K562 (cell line): ENCODE results near the gene HMBS. TPM values are rescaled to one million over a fixed set of nuclear protein-coding genes. Genes with fewer than 3 reads are reported as not detected.

Source experiments
- ASH1L ChIP-seq: fragments of 450-650 bp; IDR thresholded peaks from 2 replicates; pipeline ENCODE4 v1.6.1; 2018; ENCODE audit warnings: borderline replicate concordance, mild to moderate bottlenecking, low read depth; ENCODE audit not compliant: partially characterized antibody
- CBFA2T2 ChIP-seq: fragments of 450-650 bp; conservative IDR thresholded peaks from 2 replicates; pipeline ENCODE4 v1.6.1; 2017; ENCODE audit warnings: mild to moderate bottlenecking
- CTCF ChIP-seq, 3 experiments: IDR thresholded peaks in 2 of 3; conservative IDR thresholded peaks in 1 of 3; 2 replicates each; pipeline ENCODE4 v1.5.1; 2011 to 2012; ENCODE audit warnings: low read length in 3 of 3, mild to moderate bottlenecking in 3 of 3, control low read depth in 2 of 3, improper control_type of control experiment in 1 of 3, inconsistent platforms in 1 of 3, low read depth in 1 of 3, mixed read lengths in 1 of 3, moderate library complexity in 1 of 3; ENCODE audit not compliant: insufficient read depth in 2 of 3
- ELF1 ChIP-seq: fragments of 200-800 bp; sonication (Bioruptor generic); IDR thresholded peaks from 2 replicates; pipeline ENCODE4 v1.6.1; 2016; ENCODE audit warnings: missing genetic modification characterization, missing compliant biosample characterization
- EP400 ChIP-seq: fragments of 450-650 bp; IDR thresholded peaks from 2 replicates; pipeline ENCODE4 v1.6.1; 2017; ENCODE audit warnings: antibody characterized with exemption, mild to moderate bottlenecking, moderate library complexity
- GMEB1 ChIP-seq: fragments of 250-450 bp; sonication (Bioruptor Pico); IDR thresholded peaks from 2 replicates; pipeline ENCODE4 v1.4.0; 2020; ENCODE audit warnings: mild to moderate bottlenecking
- NELFE ChIP-seq: IDR thresholded peaks from 2 replicates; pipeline ENCODE4 v1.6.1; 2011; ENCODE audit warnings: mild to moderate bottlenecking; ENCODE audit not compliant: insufficient read depth, insufficient read length
- PHTF2 ChIP-seq: fragments of 250-450 bp; sonication (Bioruptor Pico); IDR thresholded peaks from 2 replicates; pipeline ENCODE4 v1.5.0; 2021; ENCODE audit warnings: mild to moderate bottlenecking
- REST ChIP-seq, 2 experiments: fragments of 450-650 bp; formaldehyde crosslinking in 1 of 2; IDR thresholded peaks; 2 replicates each; pipeline versions ENCODE4 v1.4.0 to v1.6.1; 2014 to 2020; ENCODE audit warnings: mild to moderate bottlenecking in 2 of 2, borderline replicate concordance in 1 of 2, low read depth in 1 of 2
- SMAD1 ChIP-seq: fragments of 150-350 bp; IDR thresholded peaks from 2 replicates; pipeline ENCODE4 v1.6.1; 2014; ENCODE audit warnings: low read length, low read depth; ENCODE audit not compliant: partially characterized antibody
- SPI1 ChIP-seq: IDR thresholded peaks from 2 replicates; pipeline ENCODE4 v1.6.1; 2011; ENCODE audit warnings: low read depth, low read length, control low read depth, borderline replicate concordance
- ZBTB17 ChIP-seq: fragments of 450-650 bp; formaldehyde crosslinking; IDR thresholded peaks from 2 replicates; pipeline ENCODE4 v1.4.0; 2020; ENCODE audit warnings: mild to moderate bottlenecking
- ZNF23 ChIP-seq: fragments of 250-450 bp; sonication (Bioruptor Pico); IDR thresholded peaks from 2 replicates; pipeline ENCODE4 v1.4.0; 2020; ENCODE audit warnings: mild to moderate bottlenecking
- polyA plus RNA-seq, 8 experiments: library from polyadenylated mRNA; depleted of rRNA in 4 of 8; stranded (reverse) in 5 of 8; unstranded in 3 of 8; fragments of >200 nt; fragmentation: Nextera tagmentation in 2 of 8; fragmentation: Illumina TruSeq in 1 of 8; extraction: Ambion mirVana in 2 of 8; extraction: Trizol in 1 of 8; gene quantifications; 2 replicates each; pipeline versions ENCODE4 v1.2.1 to v1.2.3, GENCODE V29; 2011 to 2014; ENCODE audit warnings: inconsistent platforms in 1 of 8, missing spikeins in 1 of 8
- total RNA-seq, 7 experiments: library from RNA; depleted of rRNA in 6 of 7; stranded (reverse); fragments of >200 nt in 6 of 7; fragmentation: Illumina TruSeq in 2 of 7; extraction: Trizol in 2 of 7; gene quantifications; 2 replicates each; pipeline versions ENCODE4 v1.2.1 to v1.2.3, GENCODE V29; 2011 to 2021; ENCODE audit warnings: low replicate concordance in 1 of 7

The HMBS gene
- total and polyA plus RNA-seq, 9 of the 15 experiments (the other 6 are each of a cell fraction or from before 2014, with no cell fraction given) = 56.9 to 385 (median 286) TPM

GRCh38 chr11:119121008-119121810, 36.5 kb downstream of the HMBS start, which contains the start of gene HINFP (continued):
- TF ChIP-seq CTCF (IDR thresholded peaks at IDR 0.05 in 2 of 3, conservative IDR thresholded peaks at IDR 0.05 in 1 of 3; ENCODE audit: insufficient read depth in 2 of 3, low read depth in 1 of 3, low read length in 3 of 3) (no peak), ELF1 (peak; percentile 84), ASH1L (peak; percentile 89), EP400 (peak; percentile 81), CBFA2T2 (peak; percentile 79), REST (IDR thresholded peaks at IDR 0.05; ENCODE audit: borderline replicate concordance) (peak; percentile 86), REST (CRISPR knock-in tag; IDR thresholded peaks at IDR 0.05; ENCODE audit: low read depth) (no peak; the same call in 1 of the 2 replicates), PHTF2 (no peak), ZNF23 (CRISPR knock-in tag) (no peak), ZBTB17 (CRISPR knock-in tag) (no peak), GMEB1 (CRISPR knock-in tag) (peak; percentile 59; the same call in 1 of the 2 replicates), SMAD1 (peak; percentile 35), SPI1 (0 out of 2 replicates have a peak, but pooled peaks have one; percentile 28), NELFE (no peak)
